ENCODE measurements around the gene TAL2.

DNA sequence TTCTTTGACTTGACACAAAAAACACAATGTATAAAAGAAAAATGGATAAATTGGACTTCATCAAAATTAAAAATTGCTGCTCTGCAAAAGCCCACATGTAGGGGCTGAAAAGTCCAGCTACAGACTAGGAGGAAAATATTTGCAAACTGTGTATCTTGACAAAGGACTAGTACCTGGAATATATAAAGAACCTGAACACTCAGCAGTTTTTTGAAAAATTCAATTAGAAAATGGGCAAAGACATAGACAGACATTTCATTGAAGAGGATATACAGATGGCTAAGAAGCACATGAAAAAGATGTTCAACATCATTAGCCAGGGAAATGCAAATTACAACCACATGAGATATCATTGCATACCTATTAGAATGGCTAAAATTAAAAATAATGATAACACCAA, 18.5 kb upstream of the TAL2 start:
- no peak for TF ChIP-seq POLR2A (IDR thresholded peaks at IDR 0.05)
- TF ChIP-seq, protein P1, sequence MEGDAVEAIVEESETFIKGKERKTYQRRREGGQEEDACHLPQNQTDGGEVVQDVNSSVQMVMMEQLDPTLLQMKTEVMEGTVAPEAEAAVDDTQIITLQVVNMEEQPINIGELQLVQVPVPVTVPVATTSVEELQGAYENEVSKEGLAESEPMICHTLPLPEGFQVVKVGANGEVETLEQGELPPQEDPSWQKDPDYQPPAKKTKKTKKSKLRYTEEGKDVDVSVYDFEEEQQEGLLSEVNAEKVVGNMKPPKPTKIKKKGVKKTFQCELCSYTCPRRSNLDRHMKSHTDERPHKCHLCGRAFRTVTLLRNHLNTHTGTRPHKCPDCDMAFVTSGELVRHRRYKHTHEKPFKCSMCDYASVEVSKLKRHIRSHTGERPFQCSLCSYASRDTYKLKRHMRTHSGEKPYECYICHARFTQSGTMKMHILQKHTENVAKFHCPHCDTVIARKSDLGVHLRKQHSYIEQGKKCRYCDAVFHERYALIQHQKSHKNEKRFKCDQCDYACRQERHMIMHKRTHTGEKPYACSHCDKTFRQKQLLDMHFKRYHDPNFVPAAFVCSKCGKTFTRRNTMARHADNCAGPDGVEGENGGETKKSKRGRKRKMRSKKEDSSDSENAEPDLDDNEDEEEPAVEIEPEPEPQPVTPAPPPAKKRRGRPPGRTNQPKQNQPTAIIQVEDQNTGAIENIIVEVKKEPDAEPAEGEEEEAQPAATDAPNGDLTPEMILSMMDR (IDR thresholded peaks at IDR 0.05), result no peak
